Trophoblast cell (in vitro differentiated cells and primary cell): ENCODE data around the gene RIMS3.
A peak's percentile ranks its signal among the peaks of the same experiment; 100 is the strongest.

Source experiments
- DNase-seq, 2 donors: peaks; one replicate each; pipeline ENCODE4 v3.0.0-alpha.2; 2016
- H2AFZ ChIP-seq: 2 replicates; pipeline ENCODE4 v1.6.1; 2013; ENCODE audit warnings: low read length, moderate library complexity, mild to moderate bottlenecking; ENCODE audit not compliant: insufficient read depth, poor library complexity
- H2AK5ac ChIP-seq: 2 replicates; pipeline ENCODE4 v1.6.1; 2013; ENCODE audit warnings: mild to moderate bottlenecking, low read length
- H2BK120ac ChIP-seq: 2 replicates; pipeline ENCODE4 v1.6.1; 2013; ENCODE audit warnings: low read length, mild to moderate bottlenecking, moderate library complexity; ENCODE audit not compliant: insufficient read depth, poor library complexity
- H2BK12ac ChIP-seq: 2 replicates; pipeline ENCODE4 v1.6.1; 2013; ENCODE audit warnings: mild to moderate bottlenecking, low read length, moderate library complexity
- H2BK5ac ChIP-seq: 2 replicates; pipeline ENCODE4 v1.6.1; 2013; ENCODE audit warnings: low read length, low read depth, moderate library complexity, mild to moderate bottlenecking; ENCODE audit not compliant: poor library complexity
- H3K14ac ChIP-seq: 2 replicates; pipeline ENCODE4 v1.6.1; 2013; ENCODE audit warnings: mild to moderate bottlenecking, low read length
- H3K18ac ChIP-seq: 2 replicates; pipeline ENCODE4 v1.6.1; 2013; ENCODE audit warnings: mild to moderate bottlenecking, low read length
- H3K23ac ChIP-seq: 2 replicates; pipeline ENCODE4 v1.6.1; 2013; ENCODE audit warnings: low read length
- H3K27ac ChIP-seq: 2 replicates; pipeline ENCODE4 v1.5.1; 2013; ENCODE audit warnings: low read depth, mild to moderate bottlenecking, inconsistent platforms, low read length, moderate library complexity
- H3K27me3 ChIP-seq: 2 replicates; pipeline ENCODE4 v1.6.1; 2013; ENCODE audit warnings: inconsistent platforms, mild to moderate bottlenecking, low read length, moderate library complexity; ENCODE audit not compliant: insufficient read depth
- H3K36me3 ChIP-seq, 2 experiments: 1 replicate in 1 of 2; 2 replicates in 1 of 2; pipeline ENCODE4 v1.6.1; 2013; ENCODE audit warnings: low read length in 2 of 2, mild to moderate bottlenecking in 2 of 2, moderate library complexity in 1 of 2; ENCODE audit not compliant: insufficient read depth in 2 of 2, control insufficient read depth in 1 of 2
- H3K4ac ChIP-seq: 2 replicates; pipeline ENCODE4 v1.6.1; 2013; ENCODE audit warnings: low read depth, mild to moderate bottlenecking, low read length, moderate library complexity
- H3K4me1 ChIP-seq, 2 experiments: 1 replicate in 1 of 2; 2 replicates in 1 of 2; pipeline ENCODE4 v1.6.1; 2013; ENCODE audit warnings: low read length in 2 of 2, mild to moderate bottlenecking in 2 of 2, moderate library complexity in 1 of 2; ENCODE audit not compliant: insufficient read depth in 2 of 2, control insufficient read depth in 1 of 2
- H3K4me2 ChIP-seq: 2 replicates; pipeline ENCODE4 v1.6.1; 2013; ENCODE audit warnings: inconsistent platforms, mild to moderate bottlenecking, low read length, moderate library complexity
- H3K4me3 ChIP-seq: 2 replicates; pipeline ENCODE4 v1.5.1; 2013; ENCODE audit warnings: mild to moderate bottlenecking, low read depth, low read length, inconsistent platforms
- H3K79me1 ChIP-seq: one replicate; pipeline ENCODE4 v1.6.1; 2013; ENCODE audit warnings: low read length
- H3K79me2 ChIP-seq: 2 replicates; pipeline ENCODE4 v1.6.1; 2013; ENCODE audit warnings: low read length, mild to moderate bottlenecking; ENCODE audit not compliant: control insufficient read depth, insufficient read depth, poor library complexity
- H3K9ac ChIP-seq: 2 replicates; pipeline ENCODE4 v1.6.1; 2013; ENCODE audit warnings: mild to moderate bottlenecking, low read length
- H3K9me3 ChIP-seq: 2 replicates; pipeline ENCODE4 v1.6.1; 2013; ENCODE audit warnings: low read depth, mild to moderate bottlenecking, control low read depth, inconsistent platforms, low read length; ENCODE audit not compliant: insufficient read depth
- H4K12ac ChIP-seq: 2 replicates; pipeline ENCODE4 v1.6.1; 2013; ENCODE audit warnings: low read depth, mild to moderate bottlenecking, low read length, moderate library complexity
- H4K8ac ChIP-seq: 2 replicates; pipeline ENCODE4 v1.6.1; 2013; ENCODE audit warnings: low read depth, mild to moderate bottlenecking, low read length, moderate library complexity
- H4K91ac ChIP-seq: one replicate; pipeline ENCODE4 v1.6.1; 2013; ENCODE audit warnings: low read depth, mild to moderate bottlenecking, low read length, moderate library complexity
- WGBS: extraction: QIAGEN DNeasy Blood & Tissue Kit; methylation state at CpG from one replicate; pipeline ENCODE4 v1.1.7; 2013; ENCODE audit warnings: missing lambda C conversion rate; ENCODE audit not compliant: insufficient read length, insufficient coverage; ENCODE audit errors: extremely low coverage; 5-methylcytosine and 5-hydroxymethylcytosine counted together

Gene RIMS3

DNA sequence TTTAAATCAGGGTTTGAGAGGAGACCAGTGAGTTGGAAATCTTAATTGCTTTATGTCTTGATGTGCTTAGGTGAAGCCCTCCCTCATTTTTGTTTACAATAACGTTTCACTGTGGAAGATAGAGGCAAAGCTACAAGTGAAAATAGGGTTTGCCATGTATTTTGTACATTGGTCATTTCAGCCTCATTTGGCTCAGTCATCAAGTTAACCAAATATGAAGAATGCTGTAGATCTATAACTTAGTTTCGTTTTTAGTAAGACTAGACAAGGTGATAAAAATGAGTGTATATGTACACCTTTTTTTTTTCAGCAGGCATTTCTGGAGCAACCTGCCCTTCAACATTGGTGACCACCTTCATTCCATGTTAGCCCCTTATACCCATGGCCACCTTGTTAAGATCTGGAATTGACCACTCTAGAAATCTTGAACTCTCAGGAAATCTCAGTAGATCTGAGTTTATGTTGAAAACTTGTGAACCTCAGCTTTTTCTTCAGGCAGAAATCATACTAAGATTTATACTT is 28.9 kb upstream of the RIMS3 start:
- H3K9me3 ChIP-seq: no peaks in the 10 kb centered on the region
- H2AK5ac ChIP-seq: no peak overlapping the region
- H3K79me1 ChIP-seq: peaks cover 10% of the 10 kb centered on the region
- no peak overlapping the region for H2BK12ac ChIP-seq
- H4K8ac ChIP-seq: no peak overlapping the region
- H3K79me2 ChIP-seq: peaks cover 9% of the 10 kb centered on the region
- H3K4ac ChIP-seq: no peak overlapping the region
- H4K12ac ChIP-seq: no peak overlapping the region
- H3K4me1 ChIP-seq: peaks cover 2 to 4% of the 10 kb centered on the region in 2 experiments
- H3K4me2 ChIP-seq: no peak overlapping the region
- no peak overlapping the region for H2BK120ac ChIP-seq
- H3K36me3 ChIP-seq: no peaks in the 10 kb centered on the region
- H3K18ac ChIP-seq: no peak overlapping the region
- no peak overlapping the region for H2AFZ ChIP-seq
- H4K91ac ChIP-seq: no peak overlapping the region
- no peaks in the 10 kb centered on the region for H3K27me3 ChIP-seq
- no peak overlapping the region for H3K27ac ChIP-seq
- DNase-seq: no peak
- no peak overlapping the region for H3K4me3 ChIP-seq
- H3K23ac ChIP-seq: no peak overlapping the region
- no CpG with 5 or more reads among the region's 2 CpGs for WGBS
- no peak overlapping the region for H3K9ac ChIP-seq
- no peak overlapping the region for H2BK5ac ChIP-seq
- no peak overlapping the region for H3K14ac ChIP-seq

DNA sequence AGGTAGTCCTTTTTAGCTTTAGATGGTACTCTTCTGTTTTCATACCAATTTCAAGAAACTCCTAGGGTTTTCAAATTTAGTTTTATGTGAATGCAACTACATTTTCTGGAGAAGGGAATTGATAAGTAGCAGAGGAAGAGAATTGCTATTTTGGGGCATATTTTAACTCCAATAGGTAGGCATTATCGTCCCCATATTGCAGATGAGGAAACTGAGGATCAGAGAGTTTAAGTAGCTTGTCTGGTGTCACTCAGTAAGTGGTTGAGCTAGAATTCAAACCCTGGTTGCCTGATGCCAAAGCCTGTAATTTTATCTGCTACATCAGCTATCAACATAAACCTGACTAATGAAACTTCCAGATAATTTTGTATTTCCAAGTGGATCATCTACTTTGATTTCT is 27.9 kb upstream of the RIMS3 start:
- WGBS: no CpG with 5 or more reads among the region's 1 CpG
- H4K91ac ChIP-seq: no peak overlapping the region

GRCh38 chr1:40692429-40692895 is 27.0 kb upstream of the RIMS3 start:
- H3K27ac ChIP-seq: peak overlapping the region; percentile 85
- peak in 1 of 2 donors; percentile 43 for DNase-seq
- WGBS: no CpG with 5 or more reads among the region's 9 CpGs

More for the DNA sequence above, 27.9 kb upstream of the RIMS3 start:
- H3K9me3 ChIP-seq: no peaks in the 10 kb centered on the region
- peaks cover 10% of the 10 kb centered on the region for H3K79me1 ChIP-seq
- no peak overlapping the region for H2BK5ac ChIP-seq
- H3K4me3 ChIP-seq: no peak overlapping the region
- peaks cover 2 to 4% of the 10 kb centered on the region in 2 experiments for H3K4me1 ChIP-seq
- no peak overlapping the region for H3K9ac ChIP-seq
- DNase-seq: no peak
- H2AFZ ChIP-seq: no peak overlapping the region
- no peaks in the 10 kb centered on the region for H3K36me3 ChIP-seq
- H3K23ac ChIP-seq: no peak overlapping the region
- H3K18ac ChIP-seq: no peak overlapping the region
- no peak overlapping the region for H3K4ac ChIP-seq
- peaks cover 9% of the 10 kb centered on the region for H3K79me2 ChIP-seq
- H3K14ac ChIP-seq: no peak overlapping the region
- H4K8ac ChIP-seq: no peak overlapping the region
- no peak overlapping the region for H2BK120ac ChIP-seq
- H3K27ac ChIP-seq: no peak overlapping the region
- no peak overlapping the region for H2AK5ac ChIP-seq
- H4K12ac ChIP-seq: no peak overlapping the region
- H2BK12ac ChIP-seq: no peak overlapping the region
- no peak overlapping the region for H3K4me2 ChIP-seq
- no peaks in the 10 kb centered on the region for H3K27me3 ChIP-seq

DNA sequence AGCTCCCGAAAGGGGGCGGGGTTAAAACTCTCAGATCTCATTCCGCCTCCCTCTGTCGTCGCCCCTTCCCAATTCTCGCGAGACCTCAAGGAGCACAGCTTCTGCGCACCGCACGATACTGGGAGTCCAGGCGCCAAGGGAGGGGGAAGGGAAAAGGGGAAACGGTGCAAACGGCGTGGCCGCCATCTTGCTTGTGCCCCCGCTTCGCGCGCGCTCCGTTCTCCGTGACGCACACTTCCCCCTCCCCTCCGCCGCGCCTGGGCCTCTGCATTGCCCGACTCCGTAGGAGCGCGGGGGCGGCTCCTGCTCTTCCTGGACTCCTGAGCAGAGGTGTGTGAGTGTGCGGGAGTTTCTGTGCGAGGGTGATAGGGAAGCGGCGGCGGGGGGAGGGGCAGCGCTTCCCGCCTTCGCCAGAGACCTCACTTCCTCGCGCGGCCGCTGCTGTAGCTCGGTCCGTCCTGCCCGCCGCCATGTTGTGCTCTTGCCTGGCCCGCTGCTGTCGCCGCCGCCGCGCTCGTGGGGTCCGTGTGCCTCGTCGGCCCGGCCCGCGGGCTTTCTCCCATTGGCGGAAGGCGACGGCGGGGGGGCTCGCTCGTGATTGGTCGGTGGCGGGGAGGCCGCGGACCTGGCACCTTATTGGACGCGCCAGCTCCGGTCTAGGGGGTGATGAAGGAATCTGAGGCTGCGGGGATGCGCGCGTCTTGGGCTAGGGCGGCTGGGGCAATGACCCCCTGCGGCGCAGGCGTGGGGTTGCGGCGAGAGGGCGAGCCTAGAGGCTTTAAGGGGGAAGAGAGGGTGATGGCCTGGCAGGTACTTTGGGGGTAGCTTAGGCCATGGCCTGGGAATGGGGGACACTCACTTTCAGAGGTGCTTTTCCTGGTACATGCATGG is 26.3 kb upstream of the RIMS3 start, which contains the start of gene NFYC:
TSS of gene NFYC (plus strand) at position 167 of the 891 bp plus-strand sequence. CDS start 47,140 bp downstream, outside the sequence.
- Histone ChIP-seq H2BK5ac (peak within 1 kb of the TSS; percentile 98), H3K27ac (peak within 1 kb of the TSS; percentile 85), H2BK12ac (no peak within 1 kb of the TSS), H3K27me3 (no peaks in the 10 kb centered on the region), H3K9ac (peak within 1 kb of the TSS; percentile 97), H3K4me1 (peaks cover 2 to 4% of the 10 kb centered on the region in 2 experiments), H3K18ac (peak within 1 kb of the TSS; percentile 99), H4K8ac (peak within 1 kb of the TSS; percentile 91), H4K91ac (peak within 1 kb of the TSS; percentile 99), H3K36me3 (no peaks in the 10 kb centered on the region), H2BK120ac (peak within 1 kb of the TSS; percentile 93), H3K4me3 (peak within 1 kb of the TSS; percentile 82), H4K12ac (peak within 1 kb of the TSS; percentile 80), H3K14ac (peak within 1 kb of the TSS; percentile 98), H3K79me2 (peaks cover 9% of the 10 kb centered on the region), H3K79me1 (peaks cover 10% of the 10 kb centered on the region), H3K4ac (peak within 1 kb of the TSS; percentile 91), H2AK5ac (peak within 1 kb of the TSS; percentile 89), H3K23ac (no peak within 1 kb of the TSS), H3K4me2 (peak within 1 kb of the TSS; percentile 77), H2AFZ (peak within 1 kb of the TSS; percentile 85), H3K9me3 (no peaks in the 10 kb centered on the region)
- no CpG with 5 or more reads among the region's 84 CpGs for WGBS
- peak; percentile 99 to 100 for DNase-seq

More at GRCh38 chr1:40692429-40692895, 27.0 kb upstream of the RIMS3 start:
- peak overlapping the region; percentile 58 for H2AFZ ChIP-seq
- peak overlapping the region; percentile 91 for H3K4ac ChIP-seq
- peak overlapping the region; percentile 67 for H2AK5ac ChIP-seq
- peaks cover 2 to 4% of the 10 kb centered on the region in 2 experiments for H3K4me1 ChIP-seq
- no peak overlapping the region for H2BK120ac ChIP-seq
- H3K79me1 ChIP-seq: peaks cover 10% of the 10 kb centered on the region
- peaks cover 9% of the 10 kb centered on the region for H3K79me2 ChIP-seq
- H3K14ac ChIP-seq: peak overlapping the region; percentile 71
- peak overlapping the region; percentile 38 for H3K18ac ChIP-seq
- peak overlapping the region; percentile 91 for H4K8ac ChIP-seq
- no peaks in the 10 kb centered on the region for H3K27me3 ChIP-seq
- no peaks in the 10 kb centered on the region for H3K36me3 ChIP-seq
- peak overlapping the region; percentile 77 for H3K4me2 ChIP-seq
- H4K91ac ChIP-seq: peak overlapping the region; percentile 23
- peak overlapping the region; percentile 25 for H2BK5ac ChIP-seq
- H3K9ac ChIP-seq: peak overlapping the region; percentile 19
- no peak overlapping the region for H3K23ac ChIP-seq
- peak overlapping the region; percentile 75 for H4K12ac ChIP-seq
- H3K9me3 ChIP-seq: no peaks in the 10 kb centered on the region
- peak overlapping the region; percentile 82 for H3K4me3 ChIP-seq
- H2BK12ac ChIP-seq: no peak overlapping the region
